NCI-H2107 treated with DMSO at 0.1 percent for 48 hours (cell line): Measurements from ENCODE around the gene EPB41L2.
"Not testable (repeated sequence)": the region's sequence is repeated elsewhere in the genome, so short reads cannot be mapped to it uniquely, and the experiment has no call there.

Experiments
- DNase-seq: peaks from one replicate; lab custom pipeline; 2025; ENCODE audit not compliant: unreplicated experiment; lab: John Stamatoyannopoulos, UW

EPB41L2 gene

DNA sequence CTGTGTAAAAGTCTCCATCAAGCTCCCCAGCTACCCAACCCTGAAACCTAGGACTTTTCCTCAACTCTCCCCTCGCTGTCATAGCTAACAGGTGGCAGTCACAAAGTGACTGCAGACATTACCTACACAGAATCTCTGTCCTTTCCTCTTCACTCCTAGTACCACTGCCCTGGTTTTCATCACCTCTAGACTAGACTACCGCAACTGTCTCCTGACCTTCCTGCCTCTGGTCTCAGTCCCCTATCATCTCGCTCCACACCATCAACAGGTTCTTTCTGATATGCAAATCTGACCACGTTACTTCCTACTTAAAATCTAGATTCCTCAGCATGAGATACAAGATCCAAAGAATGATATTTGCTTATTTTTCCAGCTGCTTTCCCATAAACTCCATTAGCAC lies 142.1 kb downstream of the EPB41L2 start:
- DNase-seq = no peak

DNA sequence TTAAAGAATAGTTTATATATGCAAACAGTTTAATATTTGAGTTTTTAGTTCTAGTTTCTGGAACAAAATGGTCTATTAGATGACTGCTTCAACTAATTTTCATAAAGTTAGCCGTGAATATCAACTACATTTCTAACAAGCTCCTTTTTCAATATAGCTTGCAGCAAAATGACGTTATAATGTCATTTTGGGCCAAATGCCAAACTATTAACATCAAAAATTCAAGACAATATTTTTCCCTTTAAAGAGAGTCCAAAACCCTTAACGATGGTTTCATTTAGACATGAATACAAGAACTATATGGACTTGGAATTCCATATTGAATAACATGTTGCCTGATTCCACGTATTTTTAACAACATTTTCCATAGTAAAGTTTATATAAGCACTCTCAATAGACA lies 144.9 kb downstream of the EPB41L2 start:
- no peak for DNase-seq

DNA sequence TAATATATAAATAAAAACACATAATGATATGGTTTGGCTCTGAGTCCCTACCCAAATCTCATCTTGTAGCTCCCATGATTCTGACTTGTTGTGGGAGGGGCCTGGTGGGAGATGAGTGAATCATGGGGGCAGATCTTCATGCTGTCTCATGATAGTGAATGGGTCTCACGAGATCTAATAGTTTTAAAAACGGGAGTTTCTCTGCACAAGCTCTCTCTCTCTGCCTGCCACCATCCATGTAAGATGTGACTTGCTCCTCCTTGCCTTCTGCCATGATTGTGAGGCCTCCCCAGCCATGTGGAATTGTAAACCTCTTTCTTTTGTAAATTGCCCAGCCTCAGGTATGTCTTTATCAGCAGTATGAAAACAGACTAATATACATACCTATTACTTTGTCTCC lies 147.4 kb downstream of the EPB41L2 start:
- DNase-seq = not testable (repeated sequence)

DNA sequence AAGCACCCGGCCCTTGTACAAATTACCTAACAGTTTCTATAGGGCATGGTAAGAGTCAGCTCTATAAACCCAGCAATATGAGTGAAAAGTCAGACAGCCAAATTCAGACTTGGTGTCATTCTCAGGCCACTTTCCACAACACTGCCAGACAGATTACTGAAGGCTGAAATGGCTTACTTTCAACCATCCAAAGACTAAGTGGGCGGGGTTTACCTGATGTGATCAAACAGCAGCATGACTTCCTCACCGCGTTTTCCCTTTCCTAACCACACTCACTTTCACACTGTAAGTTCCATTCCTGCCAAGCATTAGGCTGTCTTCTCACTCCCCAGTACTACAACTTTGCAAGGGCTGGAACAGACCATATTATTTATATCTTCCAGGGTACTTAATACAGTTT lies 149.9 kb downstream of the EPB41L2 start:
- DNase-seq = no peak

DNA sequence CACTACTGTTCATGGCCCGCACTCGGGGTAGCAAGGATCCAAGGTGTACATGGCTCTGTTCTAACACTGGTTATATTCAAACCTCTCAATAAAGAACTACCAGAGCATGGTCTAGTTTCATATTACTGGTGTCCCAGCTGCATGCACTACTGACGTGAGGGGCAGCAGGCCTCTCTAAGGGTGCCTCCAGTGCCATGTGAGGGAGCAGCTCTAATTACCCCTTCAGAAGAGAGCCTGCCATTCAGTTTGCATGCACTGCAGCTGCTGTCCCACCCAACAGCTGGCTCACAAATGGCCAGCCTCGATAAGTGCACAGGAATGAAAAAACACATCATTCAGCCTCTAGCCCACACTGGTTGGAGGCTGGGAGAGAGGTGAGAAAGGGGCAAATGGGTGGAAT lies 150.6 kb downstream of the EPB41L2 start:
- DNase-seq = no peak

DNA sequence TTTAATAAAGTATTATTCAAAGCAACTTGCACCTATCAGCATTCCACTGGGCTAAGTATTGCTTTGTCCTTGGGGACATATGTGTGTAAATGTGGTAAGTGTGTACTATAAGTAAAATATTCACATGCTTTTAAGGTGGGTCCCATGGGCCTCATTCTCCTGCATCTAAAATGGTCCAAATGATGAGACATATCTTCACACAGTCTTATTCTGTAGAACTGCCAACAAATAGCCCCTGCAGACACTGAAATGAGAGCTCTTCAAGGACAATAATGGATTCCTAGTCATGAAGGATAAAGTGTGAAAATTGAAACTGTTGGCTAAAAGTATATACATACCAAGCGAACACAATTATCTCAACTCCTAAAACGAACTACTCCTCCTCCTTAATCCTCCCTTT lies 154.1 kb downstream of the EPB41L2 start:
- DNase-seq = no peak

DNA sequence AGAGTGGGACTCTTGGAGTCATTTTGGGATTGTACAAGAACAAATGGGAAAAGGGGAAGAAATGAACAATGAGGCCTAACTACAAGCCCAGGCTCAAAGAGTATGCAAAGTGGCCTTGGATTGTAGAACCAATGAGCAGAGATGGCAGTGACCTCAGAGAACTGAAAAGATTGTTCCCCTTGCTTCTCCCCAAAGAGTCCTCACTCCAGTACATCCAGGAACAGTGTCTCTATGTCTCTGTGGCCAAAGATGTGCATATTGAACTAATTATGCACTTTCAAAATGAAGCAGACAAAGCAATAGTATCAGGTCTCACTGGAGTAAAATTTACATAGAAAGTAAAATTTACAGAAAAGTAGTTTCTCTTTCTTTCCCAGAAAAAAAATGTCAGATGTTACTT lies 154.9 kb downstream of the EPB41L2 start:
- no peak for DNase-seq

DNA sequence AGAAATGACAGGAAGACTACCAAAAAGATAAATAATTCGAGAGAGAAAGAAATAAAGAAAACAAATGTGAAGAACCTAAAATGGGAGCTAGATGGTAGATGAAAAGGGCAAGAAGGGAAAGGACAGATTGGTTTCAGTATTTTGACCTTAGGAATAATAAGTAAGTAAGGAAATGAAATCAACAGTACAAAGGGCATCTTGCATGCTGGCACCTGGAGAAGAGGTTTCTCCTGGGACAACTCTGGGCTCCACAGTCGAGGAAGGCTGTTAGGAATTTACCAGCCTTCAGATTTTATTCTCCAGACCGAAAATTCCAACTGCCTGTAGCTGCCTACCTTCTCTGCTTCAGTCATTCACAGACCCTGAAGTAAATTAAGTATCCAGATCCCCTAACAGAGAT lies 155.4 kb downstream of the EPB41L2 start:
- no peak for DNase-seq

DNA sequence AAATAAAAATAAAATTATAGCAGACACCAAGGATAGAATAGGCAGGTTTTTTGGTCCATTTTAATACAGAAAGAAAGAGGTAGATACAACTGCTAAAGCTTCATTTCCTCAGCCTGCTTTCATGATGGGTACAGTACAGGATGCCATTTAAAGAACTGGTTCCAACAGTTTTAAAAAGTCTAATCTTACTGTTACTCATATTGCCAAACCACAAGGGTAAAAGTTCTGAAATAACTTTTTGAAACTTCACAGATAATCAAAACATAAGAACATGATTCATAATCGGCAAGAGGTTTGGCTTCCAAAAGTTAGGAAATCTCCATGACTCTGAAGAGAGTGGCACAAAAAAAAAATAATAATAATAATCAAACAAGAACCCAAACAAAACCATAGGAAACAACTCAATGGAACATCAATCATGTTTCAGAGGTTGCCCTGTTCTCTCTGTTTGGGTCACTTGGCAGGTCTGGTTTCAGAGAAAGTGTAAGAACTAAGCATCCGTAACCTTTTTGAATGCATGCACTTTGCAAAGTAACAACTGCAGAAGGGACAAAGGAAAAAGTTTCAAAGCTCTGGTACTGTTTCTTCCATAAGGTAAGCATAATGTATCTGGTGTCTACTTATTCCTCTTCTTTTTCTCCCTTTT lies 156.2 kb downstream of the EPB41L2 start:
- no peak for DNase-seq

DNA sequence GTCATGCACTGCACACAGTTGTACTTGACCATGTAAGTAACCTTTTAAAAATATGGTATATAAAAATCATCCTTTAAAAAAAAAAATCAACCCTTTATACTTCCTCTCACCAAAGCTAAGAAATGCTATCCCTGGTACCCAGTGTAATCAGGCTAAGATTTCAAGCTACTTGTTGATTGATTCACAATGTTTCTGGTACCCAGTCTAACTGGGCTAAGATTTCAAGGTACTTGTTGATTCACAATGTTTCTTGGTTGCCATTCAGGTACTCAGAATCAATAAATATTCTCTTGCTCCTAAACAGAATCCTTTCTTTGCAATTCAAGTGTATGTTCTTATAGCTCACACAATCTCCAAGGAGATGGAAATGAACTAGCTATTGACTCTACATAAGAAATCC lies 159.4 kb downstream of the EPB41L2 start:
- DNase-seq = no peak

DNA sequence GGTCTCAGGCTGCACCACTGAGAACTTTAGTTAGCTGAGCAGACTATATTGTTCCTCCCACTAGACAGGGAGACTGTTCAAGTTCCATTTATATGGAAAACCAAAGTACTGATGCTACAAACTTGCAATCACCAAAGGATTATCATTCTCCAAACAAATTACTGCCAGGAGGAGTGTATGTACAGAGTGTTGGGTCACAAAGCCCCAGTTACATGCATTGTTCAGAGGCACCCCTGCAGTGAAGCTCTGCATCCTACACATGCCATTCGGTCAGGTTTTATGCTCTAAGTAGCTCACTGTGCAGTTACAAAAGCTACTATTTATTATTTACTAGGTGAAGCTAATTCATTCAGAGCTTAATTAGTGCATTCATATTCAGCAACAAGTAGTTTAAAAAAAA lies 160.0 kb downstream of the EPB41L2 start:
- DNase-seq = no peak

DNA sequence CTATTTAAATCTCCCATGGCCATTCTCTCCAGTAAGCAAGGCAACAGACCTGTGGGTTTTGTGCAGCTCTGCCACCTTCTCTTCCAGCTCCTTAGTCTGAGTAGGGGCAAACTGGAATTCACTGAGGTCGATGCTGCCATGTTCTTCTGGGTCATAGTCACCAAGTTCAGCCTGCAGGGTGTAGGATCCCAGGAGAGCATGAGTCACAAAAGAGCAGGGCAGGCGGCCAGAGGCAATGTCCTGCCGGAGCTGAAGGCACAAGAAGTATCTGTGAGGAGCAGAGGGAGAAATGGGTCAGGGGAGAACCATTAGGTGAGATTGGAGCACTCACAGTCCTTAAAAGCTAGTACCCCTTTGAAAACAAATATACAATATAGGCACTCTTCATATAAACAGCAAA lies 162.1 kb downstream of the EPB41L2 start:
- no peak for DNase-seq

DNA sequence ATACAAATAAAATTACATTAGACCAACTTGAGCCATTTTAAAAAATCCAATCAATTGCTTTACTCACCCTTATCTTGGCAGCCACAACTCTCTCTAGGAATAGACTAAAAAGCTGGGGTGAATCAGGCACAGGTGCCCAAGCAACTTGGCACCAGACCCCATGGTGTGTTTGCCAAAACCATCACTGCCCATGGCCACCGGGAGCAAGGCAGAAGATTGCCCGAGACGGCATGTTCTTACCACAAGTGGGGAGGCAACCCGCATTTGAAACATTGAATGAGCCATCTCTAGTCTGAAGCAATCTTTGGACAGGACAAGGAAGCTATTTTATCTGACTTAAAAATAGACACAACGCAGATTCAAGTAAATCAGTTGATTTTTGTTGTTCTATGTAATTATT lies 166.8 kb downstream of the EPB41L2 start:
- DNase-seq = no peak

DNA sequence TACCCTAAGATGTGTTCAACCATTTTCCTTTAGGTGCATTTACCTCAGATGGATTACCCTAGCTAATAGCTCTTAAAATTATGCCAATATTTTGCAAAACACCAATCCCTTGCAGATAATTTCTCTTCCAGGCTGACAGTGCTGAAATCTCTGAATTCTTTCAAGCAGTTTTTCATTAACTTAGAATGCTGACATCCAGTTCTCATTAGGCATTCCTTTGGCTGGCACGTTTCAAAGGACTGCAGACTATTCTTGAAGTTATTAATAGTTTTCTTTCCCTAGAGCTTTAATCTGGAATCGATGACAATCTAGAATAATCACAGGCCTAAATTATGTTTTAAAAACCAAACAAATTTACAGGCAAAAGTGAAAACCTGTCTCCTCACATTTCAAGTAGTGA lies 167.5 kb downstream of the EPB41L2 start:
- DNase-seq = no peak

DNA sequence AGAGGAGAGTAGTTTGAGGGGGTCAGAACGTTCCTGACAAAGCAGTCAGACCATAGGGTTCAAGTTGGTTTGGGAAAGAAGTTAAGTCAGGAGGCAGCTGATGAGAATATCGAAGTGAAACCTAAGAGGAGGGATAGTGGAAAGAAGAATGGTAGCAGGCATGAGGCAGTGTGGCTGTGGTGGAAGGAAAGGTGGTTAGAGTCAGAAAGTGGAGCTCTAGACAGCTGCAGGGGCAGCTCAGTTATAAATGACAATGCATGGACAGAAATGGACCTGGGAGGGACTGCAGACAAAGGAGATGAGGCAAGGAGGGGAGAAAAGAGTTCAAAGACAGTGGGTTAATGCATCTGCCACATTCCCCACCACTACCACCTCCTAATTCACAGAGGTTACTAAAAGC lies 169.3 kb downstream of the EPB41L2 start:
- no peak for DNase-seq

DNA sequence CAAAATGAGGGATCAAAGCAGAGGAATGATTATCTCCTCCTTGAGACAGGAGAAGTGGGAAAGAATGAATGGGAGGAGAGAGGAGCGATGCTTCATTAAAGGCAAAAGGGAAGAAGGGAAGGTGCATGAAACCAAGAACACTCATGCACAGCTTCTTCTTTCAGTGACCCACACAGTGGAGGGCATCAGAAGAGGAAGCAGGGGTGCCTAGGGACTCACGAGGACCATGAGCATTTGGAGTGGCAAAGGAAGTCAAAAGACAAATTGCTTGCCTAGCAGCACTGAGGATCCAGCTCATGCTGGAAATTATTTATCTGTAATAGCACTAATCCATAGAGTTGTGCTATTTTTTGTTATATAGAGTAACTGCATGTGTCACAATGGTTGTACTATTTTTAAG lies 169.8 kb downstream of the EPB41L2 start:
- DNase-seq = no peak

DNA sequence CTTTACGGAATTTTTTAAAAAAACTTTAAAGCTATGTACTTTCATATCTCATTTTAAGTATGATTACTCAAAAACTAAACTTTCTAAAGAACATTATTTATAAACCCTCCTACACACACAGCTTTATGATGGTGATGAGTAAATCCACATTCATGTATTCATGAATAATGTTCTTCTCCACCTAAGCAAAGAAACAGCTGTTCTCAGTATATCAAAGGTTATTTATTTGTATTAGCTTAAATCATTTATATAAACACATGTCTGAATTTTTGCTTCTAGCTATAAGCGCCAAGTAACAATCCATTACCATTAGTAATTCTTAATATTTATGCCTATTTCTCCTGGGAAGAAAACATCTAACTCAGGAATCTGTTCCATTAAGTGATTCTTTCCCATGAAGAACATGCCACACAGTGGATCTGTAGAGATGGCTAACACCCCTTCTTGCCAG lies 172.5 kb downstream of the EPB41L2 start:
- no peak for DNase-seq

DNA sequence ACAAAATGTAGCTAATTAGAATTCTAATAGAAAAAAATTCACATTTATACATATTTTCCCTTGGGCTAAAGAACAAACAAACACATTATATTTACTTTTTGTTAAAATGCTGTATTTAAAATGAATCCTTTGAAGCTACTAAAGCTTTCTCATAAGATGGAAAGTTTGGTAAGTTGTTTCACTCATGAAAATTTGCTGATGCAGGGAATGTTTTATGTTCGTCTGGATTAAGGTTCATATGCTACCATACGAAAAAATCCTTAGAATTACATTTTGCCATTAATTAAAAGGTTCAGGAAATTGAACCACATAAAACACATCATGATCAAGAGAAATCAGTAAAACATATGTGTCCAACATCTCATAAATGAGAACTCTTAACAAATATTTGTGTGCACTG lies 173.6 kb downstream of the EPB41L2 start:
- DNase-seq = no peak

DNA sequence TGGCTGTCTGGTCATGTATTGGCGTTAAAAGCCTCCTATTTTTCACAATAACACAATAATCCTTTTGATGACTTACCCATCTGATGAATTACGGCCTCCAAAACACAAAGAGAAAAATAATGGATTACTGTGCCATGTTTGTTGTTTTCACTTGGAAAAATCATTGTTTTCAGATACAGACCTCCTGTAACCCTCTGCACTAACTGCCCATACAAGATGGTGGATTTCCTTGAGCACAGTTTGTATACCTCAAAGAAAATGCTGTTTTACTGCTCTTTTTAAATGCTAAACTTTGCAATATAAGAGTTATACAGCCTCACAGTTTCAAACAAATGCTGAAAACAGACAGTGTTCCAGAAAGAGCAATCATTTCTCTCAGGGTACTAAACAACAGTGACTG lies 174.8 kb downstream of the EPB41L2 start:
- DNase-seq = no peak

DNA sequence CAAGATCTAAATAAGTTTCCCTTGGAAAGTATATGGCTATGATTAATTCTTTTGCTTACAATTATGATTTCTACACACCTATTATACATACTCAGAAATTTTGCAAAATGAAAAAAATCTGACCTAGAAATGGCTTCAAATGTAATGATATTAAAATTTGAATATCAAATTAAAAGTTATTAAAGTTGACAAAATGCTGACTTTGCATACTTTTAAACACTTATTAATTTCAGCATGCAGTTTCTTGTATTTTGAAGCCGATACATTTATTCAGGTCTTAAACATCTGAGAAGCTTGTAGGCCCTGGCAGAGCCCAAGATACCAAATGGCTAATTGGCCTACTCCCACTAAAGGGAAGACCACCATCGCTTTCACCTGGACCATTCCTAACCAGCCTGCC lies 176.1 kb downstream of the EPB41L2 start:
- DNase-seq = no peak

DNA sequence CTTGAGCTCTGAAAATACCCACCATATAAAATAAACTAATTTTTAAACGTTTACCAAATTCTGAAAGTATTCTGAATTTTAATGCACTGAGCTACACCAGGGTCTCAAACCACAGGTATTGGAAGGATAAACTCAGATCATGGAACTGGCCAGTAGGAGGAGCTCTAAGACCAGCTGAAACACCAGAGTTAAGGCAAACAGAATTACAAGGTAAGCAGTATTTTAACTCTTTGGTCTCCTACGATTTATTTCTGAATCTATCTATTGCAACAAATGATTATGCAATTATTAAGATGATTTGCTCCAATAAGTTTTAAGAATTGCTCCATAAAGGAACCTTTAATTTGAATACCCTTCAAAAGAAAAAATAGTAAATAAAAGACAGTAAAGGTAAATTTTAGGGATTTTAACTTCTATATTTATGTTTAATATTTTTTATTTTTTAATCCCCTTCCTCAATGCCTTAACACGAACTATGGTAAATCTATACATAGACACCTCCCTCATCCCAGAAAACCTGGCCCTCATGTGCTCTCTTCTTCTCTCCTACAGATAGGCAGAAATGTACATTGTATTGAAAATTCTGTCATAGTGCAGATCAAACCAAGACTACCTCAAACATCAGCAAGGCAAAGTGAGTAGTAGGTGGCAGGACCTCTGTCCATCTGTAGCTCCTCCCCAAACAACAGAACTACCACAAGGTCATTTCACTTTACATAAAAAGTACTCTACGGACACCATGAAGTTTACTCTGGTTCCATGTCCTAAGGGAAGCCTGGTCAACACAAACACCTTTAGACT lies 177.5 kb downstream of the EPB41L2 start:
- DNase-seq = peak; percentile 58

DNA sequence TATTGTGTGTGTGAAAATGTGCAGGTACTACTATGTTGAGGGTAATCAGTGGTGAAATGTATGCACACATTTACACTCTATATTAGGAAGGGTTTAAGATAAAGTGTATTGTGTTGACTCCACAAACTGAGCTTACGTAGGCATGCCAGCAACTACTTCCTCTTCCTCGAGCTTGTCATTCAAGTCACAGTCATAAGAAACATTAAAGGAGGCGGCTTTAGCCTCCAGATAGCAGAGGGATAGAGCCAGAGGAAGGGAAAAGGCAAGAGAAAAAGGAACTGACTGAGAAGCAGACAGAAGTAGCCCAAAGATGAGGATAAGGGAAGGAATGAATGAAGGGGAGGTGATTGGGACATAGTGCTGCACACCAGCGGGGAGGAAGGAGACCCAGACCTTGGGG lies 180.7 kb downstream of the EPB41L2 start:
- DNase-seq = no peak

DNA sequence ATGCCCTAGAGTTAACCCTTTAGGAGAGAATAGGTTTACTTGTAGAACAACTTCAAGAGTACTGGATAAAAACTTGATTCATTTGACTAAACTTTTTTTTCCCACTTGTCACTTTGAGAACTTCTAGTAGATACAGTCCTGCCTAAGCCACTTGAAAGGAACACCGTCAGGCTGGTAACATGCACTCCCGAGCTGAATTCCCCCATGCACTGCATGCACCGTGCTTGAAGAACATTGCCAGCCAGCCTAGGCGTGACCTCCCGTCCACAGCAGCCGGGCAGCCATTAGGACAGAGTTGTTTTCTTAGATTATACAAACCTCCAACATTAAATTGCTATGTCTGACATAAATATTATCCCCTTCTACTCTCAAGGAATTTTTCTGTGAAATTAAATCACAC lies 183.2 kb downstream of the EPB41L2 start:
- DNase-seq = no peak
